Left ventricle myocardium inferior (tissue), 1 donor: ENCODE results near the gene HOXB9. TPM values are rescaled to one million over a fixed set of nuclear protein-coding genes. Genes with fewer than 3 reads are reported as not detected.

ENCODE experiments used
- DNase-seq: peaks from one replicate; pipeline ENCODE4 v3.0.0-alpha.2; 2020
- H3K27ac ChIP-seq: fragments of 200-600 bp; replicated peaks from 2 replicates; pipeline ENCODE4 v1.8.0; 2021
- H3K27me3 ChIP-seq: fragments of 200-600 bp; 2 replicates; pipeline ENCODE4 v1.8.0; 2021; ENCODE audit warnings: low read depth
- H3K36me3 ChIP-seq: fragments of 200-600 bp; 2 replicates; pipeline ENCODE4 v1.8.0; 2021
- H3K4me1 ChIP-seq: fragments of 200-600 bp; 2 replicates; pipeline ENCODE4 v1.8.0; 2021
- H3K4me3 ChIP-seq: fragments of 200-600 bp; 2 replicates; pipeline ENCODE4 v1.8.0; 2021; ENCODE audit warnings: mild to moderate bottlenecking, moderate library complexity
- H3K9me3 ChIP-seq: fragments of 200-600 bp; replicated peaks from 2 replicates; pipeline ENCODE4 v1.8.0; 2021
- intact Hi-C: fragments of 100-400 bp; cut with micrococcal nuclease; formaldehyde crosslinking; loops from one replicate; pipeline ENCODE4 v1.11.0; 2022
- total RNA-seq: library from RNA; stranded (reverse); fragmentation: NEBNext Ultra II Directional; extraction: Animal tissue kit (Norgen Biotek cat#: 25700); gene quantifications from one replicate; pipeline ENCODE4 v1.2.1, GENCODE V29; 2021
- TF ChIP-seq, protein P1 (sequence below): fragments of 200-600 bp; IDR thresholded peaks from 2 replicates; pipeline ENCODE4 v1.8.0; 2021; ENCODE audit warnings: antibody characterized with exemption, mild to moderate bottlenecking, borderline replicate concordance
- donor health status: DM: no; HTN: yes; CAD: no; lungs with severe emphysema.

The HOXB9 gene
- total RNA-seq, 1 donor from 2014 or later: not detected

DNA sequence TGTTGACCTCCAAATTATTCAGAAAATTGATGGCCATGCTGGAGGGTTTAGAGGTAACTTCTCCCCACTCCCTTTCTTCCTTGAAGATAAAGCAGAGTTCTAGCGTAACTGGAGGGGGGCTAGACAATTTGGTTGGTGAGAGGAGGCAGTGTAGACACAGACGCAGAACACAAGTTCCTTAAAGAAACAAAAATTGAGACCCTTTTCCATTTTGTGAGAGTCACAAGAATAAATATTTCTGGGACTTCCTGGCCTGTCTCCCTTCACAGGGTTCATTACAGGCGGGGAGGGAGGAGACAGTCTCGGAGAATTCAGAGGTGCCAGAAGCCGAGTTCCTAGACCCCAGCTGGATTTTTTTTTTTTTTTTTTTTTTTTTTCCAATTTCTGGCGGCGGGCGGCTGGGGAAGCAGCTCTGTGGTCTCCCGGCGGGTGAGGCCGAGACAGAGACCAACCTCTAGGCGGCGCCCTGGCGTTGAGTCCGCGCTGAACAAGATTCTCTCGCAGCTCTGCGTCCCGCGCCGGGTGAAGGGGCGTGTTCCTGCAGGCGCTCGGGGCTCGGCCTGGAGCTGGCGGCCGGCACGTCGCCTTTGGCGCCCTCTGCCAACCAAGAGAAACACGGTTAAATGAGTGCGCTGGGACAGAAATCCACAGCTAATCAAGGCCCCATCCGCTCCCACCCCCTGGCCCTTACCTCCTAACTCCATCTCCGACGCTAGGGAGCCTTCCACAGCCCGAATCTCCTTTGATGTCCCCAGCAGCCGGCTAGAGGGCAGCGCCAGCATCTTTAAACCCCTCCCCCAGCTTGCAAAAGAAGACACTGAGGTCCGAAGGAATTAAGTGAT is 10.2 kb upstream of the HOXB9 start:
- intact Hi-C loops: no loop called here
- Histone ChIP-seq H3K4me3 (no peak overlapping the region), H3K27me3 (peaks cover 100% of the 10 kb centered on the region), H3K4me1 (peaks cover 15% of the 10 kb centered on the region), H3K9me3 (no peaks in the 10 kb centered on the region), H3K36me3 (no peaks in the 10 kb centered on the region), H3K27ac (no peak overlapping the region)
- TF ChIP-seq, protein P1, sequence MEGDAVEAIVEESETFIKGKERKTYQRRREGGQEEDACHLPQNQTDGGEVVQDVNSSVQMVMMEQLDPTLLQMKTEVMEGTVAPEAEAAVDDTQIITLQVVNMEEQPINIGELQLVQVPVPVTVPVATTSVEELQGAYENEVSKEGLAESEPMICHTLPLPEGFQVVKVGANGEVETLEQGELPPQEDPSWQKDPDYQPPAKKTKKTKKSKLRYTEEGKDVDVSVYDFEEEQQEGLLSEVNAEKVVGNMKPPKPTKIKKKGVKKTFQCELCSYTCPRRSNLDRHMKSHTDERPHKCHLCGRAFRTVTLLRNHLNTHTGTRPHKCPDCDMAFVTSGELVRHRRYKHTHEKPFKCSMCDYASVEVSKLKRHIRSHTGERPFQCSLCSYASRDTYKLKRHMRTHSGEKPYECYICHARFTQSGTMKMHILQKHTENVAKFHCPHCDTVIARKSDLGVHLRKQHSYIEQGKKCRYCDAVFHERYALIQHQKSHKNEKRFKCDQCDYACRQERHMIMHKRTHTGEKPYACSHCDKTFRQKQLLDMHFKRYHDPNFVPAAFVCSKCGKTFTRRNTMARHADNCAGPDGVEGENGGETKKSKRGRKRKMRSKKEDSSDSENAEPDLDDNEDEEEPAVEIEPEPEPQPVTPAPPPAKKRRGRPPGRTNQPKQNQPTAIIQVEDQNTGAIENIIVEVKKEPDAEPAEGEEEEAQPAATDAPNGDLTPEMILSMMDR: peak; percentile 53
- DNase-seq: peak; percentile 47

DNA sequence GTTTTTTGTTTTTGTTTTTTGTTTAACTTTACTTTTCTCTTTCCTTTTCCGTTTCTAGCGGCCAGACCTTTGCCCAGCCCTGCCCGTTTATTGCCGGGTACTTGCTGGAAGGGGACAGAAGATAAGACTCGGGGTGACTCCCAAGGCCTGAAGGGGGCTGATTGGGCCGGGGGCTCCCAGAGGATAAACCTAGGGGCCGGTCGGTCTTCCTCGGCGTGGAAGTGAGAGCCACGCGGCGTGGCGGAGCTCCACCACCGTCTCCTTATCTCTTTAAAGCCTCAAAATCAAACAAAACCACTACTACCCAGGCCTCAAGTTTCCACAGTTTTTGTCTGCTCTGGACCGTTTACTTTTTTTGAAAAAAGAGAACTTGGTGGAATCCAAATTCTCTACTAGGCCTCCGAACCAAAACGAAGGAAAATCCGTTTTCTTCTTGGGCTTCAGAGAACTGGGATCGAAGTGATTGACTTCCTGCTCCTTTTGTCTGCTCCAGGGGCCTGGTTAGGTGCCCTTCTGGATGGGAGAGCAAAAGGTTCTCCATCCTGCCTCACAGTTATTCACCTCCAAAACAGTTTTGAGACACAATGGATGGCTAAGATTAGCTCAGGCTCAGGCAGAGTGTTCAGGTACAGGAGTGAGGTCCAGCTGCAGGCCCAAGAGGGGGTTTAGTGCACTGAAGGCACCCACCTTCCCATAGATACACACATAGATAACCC is 8.5 kb upstream of the HOXB9 start:
- DNase-seq: no peak
- Histone ChIP-seq H3K36me3 (no peaks in the 10 kb centered on the region), H3K9me3 (no peaks in the 10 kb centered on the region), H3K27ac (no peak overlapping the region), H3K4me3 (no peak overlapping the region), H3K4me1 (peaks cover 15% of the 10 kb centered on the region), H3K27me3 (peaks cover 100% of the 10 kb centered on the region)
- TF ChIP-seq, protein P1: no peak
- intact Hi-C loops: no loop called here

DNA sequence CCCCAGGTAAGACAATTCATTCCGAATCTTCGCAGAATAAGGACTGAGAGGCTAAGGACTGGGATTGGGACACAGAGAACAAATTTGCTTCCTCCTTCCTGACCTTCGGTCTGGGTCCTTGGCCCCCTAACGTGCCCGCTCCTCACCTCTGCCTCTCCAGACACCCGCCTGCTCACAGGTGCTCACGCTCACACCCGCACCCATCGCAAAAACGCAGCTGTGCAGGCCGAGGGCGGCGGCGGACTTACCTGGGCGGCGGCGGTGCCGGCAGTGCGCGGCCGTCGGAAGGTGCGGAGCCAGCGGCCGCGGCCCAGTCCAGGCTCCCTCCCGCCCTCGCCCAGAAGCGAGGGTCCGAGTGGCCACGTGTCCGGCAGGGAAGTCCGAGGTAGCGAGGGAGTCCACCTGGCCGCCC is 7.1 kb upstream of the HOXB9 start:
- Histone ChIP-seq H3K27ac (no peak overlapping the region), H3K9me3 (no peaks in the 10 kb centered on the region), H3K4me3 (no peak overlapping the region), H3K27me3 (peaks cover 100% of the 10 kb centered on the region), H3K4me1 (peaks cover 15% of the 10 kb centered on the region), H3K36me3 (no peaks in the 10 kb centered on the region)
- no peak for DNase-seq
- TF ChIP-seq, protein P1: no peak
- intact Hi-C loops: no loop called here

DNA sequence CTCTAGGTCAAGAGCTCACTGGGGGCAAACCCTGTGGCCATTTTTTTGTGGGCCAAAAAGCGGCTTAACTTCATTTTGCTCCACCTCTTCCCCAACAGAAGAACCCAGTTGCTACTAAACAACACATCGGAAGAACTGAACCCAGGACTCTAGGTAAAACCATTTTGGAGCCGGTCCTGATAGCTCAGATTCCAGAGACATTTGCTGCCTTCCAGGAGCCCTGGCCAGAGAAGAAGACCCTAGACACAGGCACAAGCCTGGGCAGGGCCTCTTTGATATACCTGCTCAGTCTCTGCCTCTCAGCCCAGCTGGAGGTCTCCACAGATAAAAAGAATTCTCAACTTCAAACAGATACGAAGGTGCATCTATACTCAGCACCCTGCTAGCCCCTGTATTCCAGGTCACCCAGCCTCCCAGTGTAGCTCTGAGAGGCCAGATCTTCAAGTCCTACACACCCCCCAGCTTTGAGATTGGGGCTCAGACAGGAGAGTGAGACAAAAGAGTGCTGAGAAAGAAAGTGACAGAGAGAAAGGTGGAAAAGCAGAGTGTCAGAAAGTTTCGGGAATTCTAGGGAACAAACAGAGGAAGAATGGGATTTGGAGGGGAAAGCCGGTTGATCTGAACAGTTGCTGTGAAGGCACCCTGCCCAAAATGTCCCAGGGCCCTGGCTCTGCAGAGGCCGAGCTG is 6.6 kb upstream of the HOXB9 start:
- Histone ChIP-seq H3K27ac (no peak overlapping the region), H3K4me3 (no peak overlapping the region), H3K27me3 (peaks cover 100% of the 10 kb centered on the region), H3K9me3 (no peaks in the 10 kb centered on the region), H3K36me3 (no peaks in the 10 kb centered on the region), H3K4me1 (peaks cover 15% of the 10 kb centered on the region)
- no peak for DNase-seq
- TF ChIP-seq, protein P1: no peak
- intact Hi-C loops: no loop called here

DNA sequence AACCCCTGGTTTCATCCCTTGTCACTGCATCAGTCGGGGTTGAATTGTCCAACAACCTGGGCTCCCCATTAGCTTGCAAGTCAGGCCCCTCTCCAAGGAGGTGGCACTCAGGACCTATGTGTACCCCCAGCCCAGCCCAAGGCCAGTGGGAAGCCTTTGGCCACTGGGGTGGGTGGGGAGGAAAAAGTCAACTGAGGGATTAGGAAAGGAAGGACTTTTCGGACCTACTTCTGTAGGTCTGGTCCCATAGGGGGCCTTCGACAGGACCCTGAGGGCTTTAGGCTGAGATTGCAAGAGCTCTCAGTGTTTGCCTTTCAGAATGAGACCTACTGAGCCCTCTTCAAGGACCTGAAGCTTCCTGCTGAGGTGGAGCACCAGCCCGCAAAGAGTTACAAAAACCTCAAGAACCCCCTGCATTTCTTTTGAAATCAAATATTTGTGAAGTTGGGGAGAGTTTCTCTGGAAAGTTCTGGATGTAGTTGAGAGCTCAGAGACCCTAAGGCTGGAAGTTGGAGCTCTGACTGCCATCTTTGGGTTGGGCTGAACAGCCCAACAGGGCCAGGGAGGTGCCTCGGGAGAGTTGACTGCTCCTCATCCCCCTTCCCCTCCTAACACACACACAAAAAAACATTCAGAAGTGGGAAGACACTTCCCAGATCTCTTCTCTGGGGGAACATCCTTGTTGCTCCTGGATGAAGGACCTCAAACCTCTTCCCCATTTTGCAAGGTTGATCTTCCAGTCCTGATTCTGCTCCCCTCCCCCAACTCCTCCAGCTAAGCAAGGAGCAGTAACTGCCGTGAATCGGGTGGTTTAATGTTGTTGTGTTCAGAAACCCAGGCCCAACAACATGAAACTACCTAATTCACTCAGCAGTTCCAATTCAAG is 5.8 kb upstream of the HOXB9 start:
- intact Hi-C loops: no loop called here
- no peak overlapping the region for H3K4me3 ChIP-seq
- DNase-seq: no peak
- no peak overlapping the region for H3K27ac ChIP-seq
- peaks cover 100% of the 10 kb centered on the region for H3K27me3 ChIP-seq
- TF ChIP-seq, protein P1: no peak
- peaks cover 16% of the 10 kb centered on the region for H3K4me1 ChIP-seq
- H3K36me3 ChIP-seq: no peaks in the 10 kb centered on the region
- no peaks in the 10 kb centered on the region for H3K9me3 ChIP-seq
